Smooth muscle cell (in vitro differentiated cells): Measurements from ENCODE around the gene PREX1. TPM values are rescaled to one million over a fixed set of nuclear protein-coding genes. Genes with fewer than 3 reads are reported as not detected.

Experiments
- DNase-seq: peaks from one replicate; lab custom pipeline; 2025; ENCODE audit not compliant: unreplicated experiment; lab: John Stamatoyannopoulos, UW
- H2AFZ ChIP-seq: fragments of 200-600 bp; sonication (generic); 2 replicates; pipeline ENCODE4 v1.6.0; 2016; ENCODE audit warnings: antibody characterized with exemption, low read depth, mild to moderate bottlenecking
- H3F3A ChIP-seq: fragments of 200-600 bp; sonication (generic); 2 replicates; pipeline ENCODE4 v1.6.0; 2017; ENCODE audit warnings: antibody characterized with exemption, low read depth
- H3K27ac ChIP-seq: fragments of 200-600 bp; sonication (generic); 2 replicates; pipeline ENCODE4 v1.5.1; 2016; ENCODE audit warnings: low read depth, mild to moderate bottlenecking
- H3K27me3 ChIP-seq: fragments of 200-600 bp; sonication (generic); 2 replicates; pipeline ENCODE4 v1.6.1; 2016; ENCODE audit warnings: low read depth, mild to moderate bottlenecking
- H3K36me3 ChIP-seq: fragments of 200-600 bp; sonication (generic); 2 replicates; pipeline ENCODE4 v1.5.1; 2016; ENCODE audit warnings: low read depth
- H3K4me1 ChIP-seq: fragments of 200-600 bp; sonication (generic); 2 replicates; pipeline ENCODE4 v1.5.1; 2016; ENCODE audit warnings: low read depth
- H3K4me2 ChIP-seq: fragments of 200-600 bp; sonication (generic); 2 replicates; pipeline ENCODE4 v1.6.0; 2016; ENCODE audit warnings: mild to moderate bottlenecking
- H3K4me3 ChIP-seq: fragments of 200-600 bp; sonication (generic); 2 replicates; pipeline ENCODE4 v1.5.1; 2016; ENCODE audit warnings: mild to moderate bottlenecking
- H3K79me2 ChIP-seq: fragments of 200-600 bp; sonication (generic); 2 replicates; pipeline ENCODE4 v1.6.0; 2016; ENCODE audit warnings: low read depth, mild to moderate bottlenecking
- H3K9ac ChIP-seq: fragments of 200-600 bp; sonication (generic); 2 replicates; pipeline ENCODE4 v1.6.0; 2016; ENCODE audit warnings: low read depth
- H3K9me3 ChIP-seq: fragments of 200-600 bp; sonication (generic); replicated peaks from 2 replicates; pipeline ENCODE4 v1.5.1; 2016; ENCODE audit warnings: low read depth
- H4K20me1 ChIP-seq: fragments of 200-600 bp; sonication (generic); 2 replicates; pipeline ENCODE4 v1.6.0; 2016; ENCODE audit warnings: low read depth
- CTCF ChIP-seq: fragments of 200-600 bp; sonication (generic); IDR thresholded peaks from 2 replicates; pipeline ENCODE4 v1.5.1; 2017; ENCODE audit warnings: borderline replicate concordance, mild to moderate bottlenecking, antibody characterized with exemption; ENCODE audit not compliant: insufficient read depth, poor library complexity, severe bottlenecking
- WGBS: methylation state at CpG from one replicate; pipeline ENCODE4 v1.1.7; 2016; ENCODE audit warnings: low lambda C conversion rate; 5-methylcytosine and 5-hydroxymethylcytosine counted together
- polyA plus RNA-seq: library from polyadenylated mRNA; unstranded; fragments of >200 nt; fragmentation: Nextera tagmentation; extraction: Ambion mirVana; gene quantifications from 2 replicates; pipeline ENCODE4 v1.2.1, GENCODE V29; 2016
- total RNA-seq: library from RNA; depleted of rRNA; stranded (reverse); fragments of >200 nt; gene quantifications from 2 replicates; pipeline ENCODE4 v1.2.3, GENCODE V29; 2014

PREX1 gene
- total and polyA plus RNA-seq, 2 experiments from 2014 or later: 0.04 to 0.30 TPM

DNA sequence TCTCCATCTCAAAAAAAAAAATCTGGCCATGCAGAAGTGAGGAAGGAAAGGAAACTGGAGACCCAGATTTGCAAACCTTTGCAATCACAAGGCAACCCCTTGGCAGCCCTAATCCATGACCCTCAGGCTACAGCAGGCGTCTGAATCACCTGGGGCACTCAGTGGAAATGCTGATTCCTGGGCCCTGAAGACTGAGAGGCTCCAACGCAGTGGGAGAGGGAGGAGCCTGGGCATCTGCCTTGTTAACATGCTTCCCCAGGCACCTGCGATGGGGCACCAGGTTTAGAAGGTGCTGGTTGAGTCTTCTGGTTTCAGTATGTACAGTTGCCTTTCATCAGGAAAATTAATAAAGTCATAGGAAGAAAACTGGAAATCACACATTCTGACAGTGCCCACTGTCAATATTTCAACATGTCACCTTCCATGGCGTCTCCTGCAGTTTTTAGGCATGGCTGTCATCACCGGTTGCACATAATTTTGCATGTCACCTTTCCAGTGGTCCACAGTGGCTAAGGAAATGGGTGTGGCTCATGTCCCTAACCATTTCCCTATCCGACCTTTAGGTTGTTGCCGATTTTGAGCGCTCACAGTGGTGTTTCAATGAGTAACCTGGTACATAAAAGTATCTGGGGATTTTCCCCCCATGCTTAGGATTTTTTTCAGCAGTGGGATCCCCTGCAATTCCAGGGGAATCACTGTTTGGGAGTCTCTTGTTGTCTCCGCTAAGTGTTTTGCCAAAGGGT is 56.9 kb downstream of the PREX1 start:
- Histone ChIP-seq H3F3A (no peaks in the 10 kb centered on the region), H3K9me3 (no peaks in the 10 kb centered on the region), H3K27me3 (no peaks in the 10 kb centered on the region), H3K79me2 (no peaks in the 10 kb centered on the region), H4K20me1 (no peaks in the 10 kb centered on the region), H3K4me2 (no peak overlapping the region), H3K36me3 (no peaks in the 10 kb centered on the region), H3K9ac (no peak overlapping the region), H3K4me1 (no peaks in the 10 kb centered on the region), H3K4me3 (no peak overlapping the region), H2AFZ (no peak overlapping the region), H3K27ac (no peak overlapping the region)
- no peak for TF ChIP-seq CTCF
- no peak for DNase-seq
- 79% methylated on average over 9 of the region's 9 CpGs for WGBS

- Histone ChIP-seq H3K27ac (no peak overlapping the region), H2AFZ (no peak overlapping the region), H3K36me3 (no peaks in the 10 kb centered on the region), H3K4me3 (no peak overlapping the region), H3K4me2 (no peak overlapping the region), H3K9me3 (no peaks in the 10 kb centered on the region), H3F3A (no peaks in the 10 kb centered on the region), H3K9ac (no peak overlapping the region), H4K20me1 (no peaks in the 10 kb centered on the region), H3K4me1 (no peaks in the 10 kb centered on the region), H3K27me3 (no peaks in the 10 kb centered on the region), H3K79me2 (no peaks in the 10 kb centered on the region)
- 71% methylated on average over 21 of the region's 21 CpGs for WGBS
- TF ChIP-seq CTCF: no peak
- no peak for DNase-seq
These were observed 58.5 kb downstream of the PREX1 start for GRCh38 chr20:48769069-48769983.

GRCh38 chr20:48766961-48767960 is 60.5 kb downstream of the PREX1 start:
- no peaks in the 10 kb centered on the region for H3F3A ChIP-seq
- H2AFZ ChIP-seq: no peak overlapping the region
- H3K4me2 ChIP-seq: no peak overlapping the region
- no peak overlapping the region for H3K4me3 ChIP-seq
- WGBS: 90% methylated on average over 27 of the region's 27 CpGs
- H3K9me3 ChIP-seq: no peaks in the 10 kb centered on the region
- H3K4me1 ChIP-seq: no peaks in the 10 kb centered on the region
- H3K79me2 ChIP-seq: no peaks in the 10 kb centered on the region
- no peak overlapping the region for H3K27ac ChIP-seq
- no peak overlapping the region for H3K9ac ChIP-seq
- DNase-seq: no peak
- TF ChIP-seq CTCF: no peak
- no peaks in the 10 kb centered on the region for H3K36me3 ChIP-seq
- H4K20me1 ChIP-seq: no peaks in the 10 kb centered on the region
- H3K27me3 ChIP-seq: no peaks in the 10 kb centered on the region
